LNCaP clone FGC (cell line): ENCODE measurements around the gene RAB10.

Experiments used
- DNase-seq: peaks from one replicate; pipeline ENCODE4 v3.0.0-alpha.2; 2011; ENCODE audit warnings: low read depth
- H3K4me3 ChIP-seq: 2 replicates; pipeline ENCODE4 v1.5.1; 2011; ENCODE audit warnings: mild to moderate bottlenecking, low read depth, low read length, control low read depth
- CTCF ChIP-seq: IDR thresholded peaks from 2 replicates; pipeline ENCODE4 v1.5.1; 2012; ENCODE audit warnings: mild to moderate bottlenecking; ENCODE audit not compliant: control insufficient read depth, insufficient read depth; ENCODE audit errors: extremely low read depth

RAB10 gene

GRCh38 chr2:26185954-26186770, 152.3 kb downstream of the RAB10 start:
- no peak for DNase-seq
- no peak overlapping the region for H3K4me3 ChIP-seq
- TF ChIP-seq CTCF: no peak
